Large intestine (tissue), 3 donors: Measurements from ENCODE around the gene NAPB. TPM values are rescaled to one million over a fixed set of nuclear protein-coding genes. Genes with fewer than 3 reads are reported as not detected.
A peak's percentile ranks its signal among the peaks of the same experiment; 100 is the strongest.

ENCODE experiments used
- DNase-seq, 2 donors: peaks; one replicate each; pipeline versions ENCODE4 v3.0.0 to v3.0.0-alpha.2; 2013
- H3K27ac ChIP-seq: one replicate; pipeline ENCODE4 v1.5.1; 2013; ENCODE audit warnings: low read length
- H3K27me3 ChIP-seq: 2 replicates; pipeline ENCODE4 v1.6.1; 2013; ENCODE audit warnings: low read length; ENCODE audit not compliant: control insufficient read depth, insufficient read depth
- H3K36me3 ChIP-seq: 2 replicates; pipeline ENCODE4 v1.6.1; 2013; ENCODE audit warnings: low read length; ENCODE audit not compliant: control insufficient read depth, insufficient read depth
- H3K4me1 ChIP-seq: one replicate; pipeline ENCODE4 v1.6.1; 2013; ENCODE audit warnings: low read length; ENCODE audit not compliant: control insufficient read depth, insufficient read depth
- H3K4me3 ChIP-seq: one replicate; pipeline ENCODE4 v1.5.1; 2013; ENCODE audit warnings: low read length
- H3K9me3 ChIP-seq: one replicate; pipeline ENCODE4 v1.6.1; 2013; ENCODE audit warnings: mild to moderate bottlenecking, low read depth, low read length, moderate library complexity; ENCODE audit not compliant: control insufficient read depth
- WGBS: methylation state at CpG from one replicate; pipeline ENCODE4 v1.1.5; 2013; ENCODE audit warnings: low lambda C conversion rate; ENCODE audit not compliant: insufficient coverage; 5-methylcytosine and 5-hydroxymethylcytosine counted together
- polyA plus RNA-seq: library from polyadenylated mRNA; unstranded; fragments of 120-200 nt; gene quantifications from one replicate; pipeline ENCODE4 v1.2.1, GENCODE V29; 2013

The NAPB gene
- polyA plus RNA-seq, 1 donor = 19.9 TPM

GRCh38 chr20:23419995-23420901, 1.0 kb downstream of the NAPB start:
- H3K4me1 ChIP-seq = peaks cover 6% of the 10 kb centered on the region
- H3K36me3 ChIP-seq = no peaks in the 10 kb centered on the region
- peak overlapping the region; percentile 94 for H3K4me3 ChIP-seq
- no peaks in the 10 kb centered on the region for H3K27me3 ChIP-seq
- peak; percentile 20 to 71 for DNase-seq
- WGBS = 7% methylated on average over 3 of the region's 58 CpGs
- H3K9me3 ChIP-seq = no peaks in the 10 kb centered on the region
- H3K27ac ChIP-seq = peak overlapping the region; percentile 5

GRCh38 chr20:23419657-23419994, 1.7 kb downstream of the NAPB start:
- DNase-seq = no peak
- Histone ChIP-seq H3K9me3 (no peaks in the 10 kb centered on the region), H3K27ac (no peak overlapping the region), H3K36me3 (no peaks in the 10 kb centered on the region), H3K4me1 (peaks cover 6% of the 10 kb centered on the region), H3K27me3 (no peaks in the 10 kb centered on the region), H3K4me3 (peak overlapping the region; percentile 94)
- 88% methylated on average over 1 of the region's 5 CpGs for WGBS

- no peaks in the 10 kb centered on the region for H3K27me3 ChIP-seq
- H3K27ac ChIP-seq = no peak overlapping the region
- peaks cover 6% of the 10 kb centered on the region for H3K4me1 ChIP-seq
- H3K4me3 ChIP-seq = no peak overlapping the region
- H3K9me3 ChIP-seq = no peaks in the 10 kb centered on the region
- H3K36me3 ChIP-seq = no peaks in the 10 kb centered on the region
- DNase-seq = no peak
Observed at GRCh38 chr20:23417861-23418260, 3.4 kb downstream of the NAPB start.

GRCh38 chr20:23415959-23416583, 5.2 kb downstream of the NAPB start:
- no peaks in the 10 kb centered on the region for H3K36me3 ChIP-seq
- no peak overlapping the region for H3K4me3 ChIP-seq
- peaks cover 3% of the 10 kb centered on the region for H3K4me1 ChIP-seq
- no peak for DNase-seq
- H3K9me3 ChIP-seq = no peaks in the 10 kb centered on the region
- WGBS = 100% methylated on average over 2 of the region's 6 CpGs
- no peaks in the 10 kb centered on the region for H3K27me3 ChIP-seq
- no peak overlapping the region for H3K27ac ChIP-seq

DNA sequence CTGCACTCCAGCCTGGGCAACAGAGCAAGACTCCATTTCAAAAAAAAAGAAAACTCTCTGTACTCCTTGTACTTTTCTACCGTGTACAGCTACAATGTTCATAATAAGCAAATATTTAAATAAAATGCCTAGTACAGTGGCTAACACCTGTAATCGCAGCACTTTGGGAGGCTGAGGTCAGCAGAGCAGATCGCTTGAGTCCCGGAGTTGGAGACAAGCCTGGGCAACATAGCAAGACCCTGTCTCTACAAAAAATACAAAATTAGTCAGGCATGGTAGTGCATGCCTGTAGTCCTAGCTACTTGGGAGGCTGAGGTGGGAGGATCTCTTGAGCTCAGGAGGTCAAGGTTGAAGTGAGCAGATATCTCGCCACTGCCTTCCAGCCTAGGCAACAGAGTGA, 5.7 kb downstream of the NAPB start:
- H3K4me3 ChIP-seq = no peak overlapping the region
- H3K9me3 ChIP-seq = no peaks in the 10 kb centered on the region
- WGBS = 70% methylated on average over 2 of the region's 5 CpGs
- H3K27me3 ChIP-seq = no peaks in the 10 kb centered on the region
- no peak for DNase-seq
- H3K36me3 ChIP-seq = no peaks in the 10 kb centered on the region
- H3K4me1 ChIP-seq = peaks cover 3% of the 10 kb centered on the region
- H3K27ac ChIP-seq = no peak overlapping the region

DNA sequence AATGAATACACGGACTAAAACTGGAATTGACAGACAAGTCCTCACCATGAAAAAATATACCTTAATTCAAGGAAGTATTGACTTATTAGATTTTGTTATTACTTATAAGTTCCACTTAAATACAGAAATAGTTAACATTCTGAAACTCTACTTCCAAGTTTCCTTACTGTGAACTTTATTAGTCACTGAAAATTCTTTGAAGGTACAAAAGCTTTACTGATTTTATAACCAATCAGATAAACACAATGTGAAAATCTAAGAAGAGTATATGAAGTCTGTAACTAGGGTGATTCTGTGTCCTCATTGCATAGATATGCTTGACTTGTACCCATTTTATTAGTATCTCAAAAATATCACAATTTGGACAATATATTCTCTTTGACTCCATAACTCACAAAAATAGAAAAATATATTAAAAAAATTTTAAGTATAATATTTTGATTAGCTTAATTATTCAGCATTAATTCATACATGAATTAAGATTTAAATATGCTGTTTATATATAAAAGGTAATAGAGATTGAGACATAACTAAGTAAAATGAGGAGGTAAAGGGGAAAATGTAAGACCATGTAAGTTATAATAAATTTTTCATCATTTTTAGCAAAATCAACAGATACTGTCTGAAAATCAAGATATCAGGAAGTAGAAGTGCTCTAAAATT, 6.6 kb downstream of the NAPB start:
- no peaks in the 10 kb centered on the region for H3K9me3 ChIP-seq
- H3K4me1 ChIP-seq = no peaks in the 10 kb centered on the region
- no peaks in the 10 kb centered on the region for H3K27me3 ChIP-seq
- 100% methylated on average over 1 of the region's 1 CpG for WGBS
- H3K36me3 ChIP-seq = no peaks in the 10 kb centered on the region
- no peak overlapping the region for H3K27ac ChIP-seq
- DNase-seq = no peak
- H3K4me3 ChIP-seq = no peak overlapping the region

DNA sequence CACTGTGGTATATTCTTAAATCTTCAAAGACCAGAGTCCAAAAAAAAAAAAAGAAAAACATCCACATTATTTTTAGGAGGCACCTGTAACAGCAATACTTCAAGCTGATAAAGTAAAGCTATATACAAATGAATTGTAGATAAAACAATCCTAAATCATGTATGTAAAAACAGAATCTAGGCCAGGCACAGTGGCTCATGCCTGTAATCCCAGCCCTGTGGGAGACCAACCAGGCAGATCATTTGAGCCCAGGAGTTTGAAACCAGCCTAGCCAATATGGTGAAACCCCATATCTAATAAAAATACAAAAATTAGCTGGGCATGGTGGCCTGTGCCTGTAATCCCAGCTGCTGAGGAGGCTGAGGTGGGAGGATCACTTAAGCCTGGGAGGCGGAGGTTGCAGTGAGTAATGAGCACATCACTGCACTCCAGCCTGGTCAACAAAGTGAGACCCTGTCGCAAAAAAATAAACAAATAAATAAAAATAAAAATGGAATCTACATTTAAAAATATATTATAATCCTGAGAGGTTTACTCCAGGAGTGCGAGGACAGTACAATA, 7.3 kb downstream of the NAPB start:
- no peaks in the 10 kb centered on the region for H3K4me1 ChIP-seq

DNA sequence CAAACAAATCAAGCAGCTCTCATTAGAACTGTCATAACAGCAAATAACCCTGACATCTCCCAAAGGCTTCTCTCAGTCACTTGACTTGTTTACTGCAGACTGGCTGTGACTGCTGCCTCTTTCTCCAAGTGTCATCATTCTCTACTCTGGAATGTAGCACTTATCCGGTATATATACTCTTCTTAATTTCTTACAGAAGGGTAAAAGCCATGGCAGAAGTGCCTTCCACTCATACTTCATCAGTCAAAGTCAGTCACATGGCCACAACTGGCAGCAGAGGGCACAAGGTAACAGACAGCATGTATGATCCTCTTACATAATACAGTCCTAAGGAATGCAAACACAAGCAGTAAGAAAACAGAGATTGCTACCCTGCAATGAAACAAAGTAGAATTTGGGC, 9.3 kb downstream of the NAPB start:
- no CpG with 5 or more reads among the region's 1 CpG for WGBS
- DNase-seq = peak in 1 of 2 donors; percentile 17
- Histone ChIP-seq H3K9me3 (no peaks in the 10 kb centered on the region), H3K36me3 (no peaks in the 10 kb centered on the region), H3K27me3 (no peaks in the 10 kb centered on the region), H3K4me1 (no peaks in the 10 kb centered on the region), H3K27ac (no peak overlapping the region), H3K4me3 (no peak overlapping the region)

More for the DNA sequence above, 7.3 kb downstream of the NAPB start:
- WGBS = 100% methylated on average over 1 of the region's 3 CpGs
- H3K27me3 ChIP-seq = no peaks in the 10 kb centered on the region
- H3K36me3 ChIP-seq = no peaks in the 10 kb centered on the region
- H3K27ac ChIP-seq = no peak overlapping the region
- no peaks in the 10 kb centered on the region for H3K9me3 ChIP-seq
- no peak overlapping the region for H3K4me3 ChIP-seq
- no peak for DNase-seq

GRCh38 chr20:23410916-23411695, 10.2 kb downstream of the NAPB start:
- Histone ChIP-seq H3K4me1 (no peaks in the 10 kb centered on the region), H3K36me3 (no peaks in the 10 kb centered on the region), H3K27me3 (no peaks in the 10 kb centered on the region), H3K27ac (no peak overlapping the region), H3K4me3 (no peak overlapping the region), H3K9me3 (no peaks in the 10 kb centered on the region)
- no peak for DNase-seq
- 95% methylated on average over 2 of the region's 3 CpGs for WGBS

GRCh38 chr20:23409800-23410199, 11.5 kb downstream of the NAPB start:
- 80% methylated on average over 1 of the region's 3 CpGs for WGBS
- H3K4me1 ChIP-seq = no peaks in the 10 kb centered on the region
- no peaks in the 10 kb centered on the region for H3K36me3 ChIP-seq
- no peaks in the 10 kb centered on the region for H3K27me3 ChIP-seq
- H3K9me3 ChIP-seq = no peaks in the 10 kb centered on the region
- DNase-seq = no peak
- no peak overlapping the region for H3K27ac ChIP-seq
- H3K4me3 ChIP-seq = no peak overlapping the region
